GM19025 (cell line): ENCODE data around the gene PI3.
"Not testable (repeated sequence)": the region's sequence is repeated elsewhere in the genome, so short reads cannot be mapped to it uniquely, and the experiment has no call there.

Source experiments
- ATAC-seq: cut with Tn5 transposase; IDR thresholded peaks from one replicate; pipeline ENCODE4 v1.9.1; 2021; ENCODE audit warnings: mild to moderate bottlenecking, low read depth, moderate library complexity; ENCODE audit not compliant: unreplicated experiment

PI3 gene, protein sequence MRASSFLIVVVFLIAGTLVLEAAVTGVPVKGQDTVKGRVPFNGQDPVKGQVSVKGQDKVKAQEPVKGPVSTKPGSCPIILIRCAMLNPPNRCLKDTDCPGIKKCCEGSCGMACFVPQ

DNA sequence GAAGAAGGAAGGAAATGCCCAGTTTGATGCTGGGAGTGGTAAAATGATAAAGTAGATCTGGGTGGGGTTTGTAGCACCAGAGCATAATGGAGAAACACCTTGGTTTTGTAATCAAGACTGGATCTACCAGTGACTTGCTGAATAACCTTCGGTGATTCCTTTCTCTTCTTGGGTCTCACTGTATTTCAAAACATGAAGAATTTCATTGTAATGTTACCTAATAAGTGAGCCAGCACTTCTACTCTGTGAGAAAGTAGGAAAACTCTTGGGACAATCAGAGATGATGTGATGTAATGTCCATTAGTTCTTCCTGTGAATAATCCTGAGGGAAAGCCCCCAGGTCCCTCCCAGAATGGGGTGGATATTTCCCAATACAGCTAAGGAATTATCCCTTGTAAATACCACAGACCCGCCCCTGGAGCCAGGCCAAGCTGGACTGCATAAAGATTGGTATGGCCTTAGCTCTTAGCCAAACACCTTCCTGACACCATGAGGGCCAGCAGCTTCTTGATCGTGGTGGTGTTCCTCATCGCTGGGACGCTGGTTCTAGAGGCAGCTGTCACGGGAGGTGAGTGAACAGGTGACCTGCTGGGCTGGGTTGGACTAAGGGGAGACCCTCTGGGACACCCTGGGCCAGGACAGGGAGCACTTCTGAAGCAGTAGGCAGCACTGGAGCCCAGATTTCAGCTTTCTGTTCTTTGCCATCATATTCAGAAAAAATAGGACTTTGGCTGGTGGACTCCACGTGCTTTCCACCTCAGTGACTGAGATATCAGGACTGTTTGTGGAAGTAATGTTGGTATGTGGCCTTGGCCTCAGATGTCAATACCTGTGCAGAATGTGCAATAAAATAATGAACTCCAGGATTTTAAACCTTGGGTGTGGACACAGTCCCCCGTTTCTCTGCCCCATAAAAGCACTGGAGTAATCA is at the start of gene PI3:
Gene PI3 (plus strand): TSS at position 469 of the 931 bp plus-strand sequence. CDS start 21 bp downstream, at position 490.
- ATAC-seq, result no peak

- ATAC-seq, result no peak
Observed at GRCh38 chr20:45128099-45128498, 46.6 kb upstream of the PI3 start.

- no peak for ATAC-seq
Observed at GRCh38 chr20:45136911-45137310, 37.8 kb upstream of the PI3 start.

- no peak for ATAC-seq
Observed at GRCh38 chr20:45138561-45139300, 36.0 kb upstream of the PI3 start.

- not testable (repeated sequence) for ATAC-seq
Observed at GRCh38 chr20:45139733-45140375, 34.8 kb upstream of the PI3 start.

- ATAC-seq, result no peak
Observed at GRCh38 chr20:45140836-45141235, 33.9 kb upstream of the PI3 start.

GRCh38 chr20:45149062-45149461 is 25.6 kb upstream of the PI3 start:
- ATAC-seq, result no peak

GRCh38 chr20:45152405-45152804 is 22.3 kb upstream of the PI3 start:
- no peak for ATAC-seq

DNA sequence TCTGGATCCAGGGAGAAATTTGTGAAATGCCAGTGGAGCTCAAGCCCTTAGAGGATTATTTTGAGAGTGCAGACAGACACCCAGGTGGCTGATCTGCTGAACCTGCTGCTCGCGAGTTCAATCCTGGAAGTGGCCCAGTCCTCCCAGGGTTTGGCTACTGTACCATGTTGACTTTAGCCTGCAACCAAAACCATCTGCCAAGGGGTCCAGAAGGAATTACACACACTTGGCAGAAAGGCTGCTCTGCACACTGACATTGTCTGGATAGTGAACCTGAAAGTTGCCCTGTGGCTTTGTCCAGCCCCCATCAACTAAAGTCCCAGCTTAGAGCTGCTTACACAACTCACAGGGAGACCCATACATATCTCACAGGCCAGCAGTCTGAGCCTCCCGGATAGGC is 21.6 kb upstream of the PI3 start:
- ATAC-seq, result no peak

DNA sequence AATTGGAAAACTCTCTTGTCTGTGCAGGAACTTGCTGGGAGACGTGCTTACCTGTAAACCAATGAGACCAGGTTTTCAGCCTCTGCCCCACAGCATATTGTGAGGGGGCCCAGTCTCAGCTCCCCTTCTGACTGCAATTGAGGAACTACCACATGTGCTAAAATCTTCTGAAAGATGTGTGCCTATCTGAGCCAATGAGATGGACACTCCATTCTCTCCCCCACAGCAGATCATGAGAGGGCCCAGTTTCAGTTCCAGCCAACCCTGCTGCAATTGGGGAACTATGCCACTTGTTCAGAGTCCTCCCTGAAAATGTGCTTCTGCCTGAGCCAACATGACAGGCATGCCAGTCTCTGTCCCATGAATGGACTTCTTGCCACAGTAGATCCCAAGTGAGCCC is 20.9 kb upstream of the PI3 start:
- no peak for ATAC-seq

DNA sequence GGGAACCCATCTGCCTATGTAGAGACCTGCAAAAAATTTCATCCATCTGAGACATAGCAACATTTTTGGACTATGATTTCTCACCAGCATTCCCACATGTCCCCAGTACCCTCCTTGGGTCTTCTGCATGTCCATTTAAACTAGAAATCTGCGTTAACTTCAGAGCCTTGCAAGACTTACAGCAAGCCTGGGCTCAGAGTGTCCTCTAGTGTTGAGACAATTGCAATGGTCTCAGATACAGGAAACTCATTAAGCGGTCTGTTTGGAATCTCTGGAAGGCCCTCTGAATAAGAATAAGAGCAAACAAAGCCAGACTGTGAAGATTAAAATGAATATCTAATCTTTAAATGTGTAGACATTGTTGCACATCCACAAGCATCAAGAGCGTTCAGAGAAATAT is 20.5 kb upstream of the PI3 start:
- no peak for ATAC-seq

GRCh38 chr20:45154794-45155193 is 19.9 kb upstream of the PI3 start:
- not testable (repeated sequence) for ATAC-seq

- ATAC-seq, result no peak
Observed at GRCh38 chr20:45156713-45157112, 18.0 kb upstream of the PI3 start.

DNA sequence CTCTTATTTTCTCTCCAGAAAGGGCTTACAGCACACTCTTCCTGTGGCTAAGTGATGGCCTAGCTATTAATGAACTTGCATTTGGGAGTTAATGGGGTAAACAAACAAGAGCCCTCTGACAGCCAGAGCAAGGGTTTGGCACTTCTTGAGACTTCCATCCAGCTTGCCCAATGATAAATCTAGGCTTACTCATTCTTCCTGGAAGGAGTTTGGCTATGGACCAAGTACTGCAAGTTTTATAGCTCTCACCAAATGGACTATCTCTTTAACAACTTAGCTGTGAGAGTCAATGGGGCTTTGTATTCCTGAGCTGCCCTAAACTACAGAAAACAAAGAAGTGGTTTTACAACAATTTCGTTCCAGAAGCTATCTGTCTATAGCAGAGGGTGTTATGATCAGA is 16.7 kb upstream of the PI3 start:
- ATAC-seq, result no peak

DNA sequence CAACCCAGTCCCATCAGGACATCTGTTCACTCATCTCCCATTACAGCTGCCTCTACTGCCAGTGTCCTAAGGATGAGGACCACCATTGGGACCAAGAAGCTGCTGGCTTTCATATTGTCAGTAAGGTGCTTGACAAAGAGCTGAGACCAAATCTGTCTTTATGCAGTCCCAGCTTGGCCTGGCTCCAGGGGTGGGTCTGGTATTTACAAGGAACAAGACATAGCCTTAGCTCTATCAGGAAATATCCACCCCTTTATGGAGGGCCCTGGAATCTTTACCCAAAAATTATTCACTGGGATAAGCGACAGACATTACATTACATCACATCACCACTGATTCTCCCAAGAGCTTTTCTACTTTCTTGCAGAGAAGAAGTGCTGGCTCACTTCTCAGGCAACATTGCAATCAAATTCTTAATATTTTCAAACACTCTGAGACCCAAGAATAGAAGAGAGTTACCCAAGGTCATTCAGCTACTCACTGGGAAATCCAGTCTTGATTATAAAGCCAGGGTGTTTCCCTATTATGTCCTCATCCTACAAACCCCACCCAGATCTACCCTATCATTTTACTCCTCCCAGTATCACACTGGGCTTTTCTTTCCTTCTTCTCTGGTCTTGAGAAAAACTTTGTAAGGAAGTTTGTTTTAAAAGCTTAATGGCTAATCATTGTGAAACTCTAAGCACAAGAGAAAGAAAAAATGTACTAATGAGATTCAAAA is 11.5 kb upstream of the PI3 start:
- ATAC-seq, result no peak

DNA sequence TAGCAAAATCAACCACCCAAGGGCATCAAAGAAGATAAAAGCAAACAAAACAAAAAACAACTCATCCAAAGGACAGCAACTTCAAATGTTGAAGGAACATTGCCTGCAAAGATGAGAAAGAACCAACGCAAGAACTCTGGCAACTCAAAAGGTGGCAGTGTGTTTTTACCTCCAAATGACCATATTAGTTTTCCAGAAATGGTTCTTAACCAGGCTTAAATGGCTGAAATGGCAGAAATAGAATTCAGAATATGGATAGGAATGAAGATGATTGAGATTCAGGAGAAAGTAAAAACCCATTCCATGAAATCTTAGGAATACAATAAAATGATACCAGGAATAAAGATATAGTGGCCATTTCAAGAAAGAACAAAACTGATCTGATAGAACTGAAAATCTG is 9.8 kb upstream of the PI3 start:
- no peak for ATAC-seq

DNA sequence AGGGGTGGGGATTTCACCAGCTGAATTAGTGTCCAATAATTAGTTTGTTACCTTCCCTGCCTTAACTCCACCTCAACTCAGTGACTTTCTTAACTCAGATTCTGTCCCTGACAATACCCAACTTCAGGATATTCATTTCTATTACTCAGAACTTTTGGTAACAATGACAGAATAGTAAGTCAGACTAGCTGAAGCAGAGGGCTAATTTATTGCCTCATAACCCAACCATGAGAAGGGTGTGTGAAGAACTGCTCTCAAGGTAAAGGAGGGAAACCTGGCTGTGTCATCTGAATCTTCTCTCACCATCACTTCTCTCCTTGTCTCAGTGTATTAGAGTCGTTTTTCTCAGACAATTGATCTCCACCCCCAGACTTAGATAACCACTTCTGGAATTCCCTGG is 1.2 kb upstream of the PI3 start:
- no peak for ATAC-seq

GRCh38 chr20:45176526-45177267 is 2.0 kb downstream of the PI3 start:
- no peak for ATAC-seq

GRCh38 chr20:45179166-45179565 is 4.5 kb downstream of the PI3 start:
- ATAC-seq, result no peak

GRCh38 chr20:45181639-45182038 is 6.9 kb downstream of the PI3 start:
- no peak for ATAC-seq
